ENCODE results near the gene LPP. TPM values are rescaled to one million over a fixed set of nuclear protein-coding genes. Genes with fewer than 3 reads are reported as not detected.

Gene LPP
- total RNA-seq, 1 donor from 2014 or later = 14.2 TPM

DNA sequence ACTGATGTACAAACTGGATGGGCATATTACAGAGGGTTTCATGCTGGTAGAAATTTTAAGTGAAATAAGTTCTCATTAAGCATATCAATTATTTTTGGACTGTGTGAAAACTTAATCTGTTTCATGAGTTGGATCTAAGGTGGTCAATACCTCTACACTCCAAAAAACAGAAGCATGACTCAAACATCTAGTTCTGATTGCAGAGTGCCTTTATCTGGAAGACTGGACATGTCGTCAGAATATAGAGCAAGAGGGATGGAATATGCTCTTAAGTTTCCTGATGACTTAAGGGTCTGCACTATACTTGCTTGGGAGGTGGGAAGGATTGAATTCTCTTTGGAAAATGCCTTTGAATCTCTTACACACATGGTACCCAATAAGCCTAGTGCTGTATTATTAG is 138.3 kb downstream of the LPP start:
- TF ChIP-seq, protein P1, sequence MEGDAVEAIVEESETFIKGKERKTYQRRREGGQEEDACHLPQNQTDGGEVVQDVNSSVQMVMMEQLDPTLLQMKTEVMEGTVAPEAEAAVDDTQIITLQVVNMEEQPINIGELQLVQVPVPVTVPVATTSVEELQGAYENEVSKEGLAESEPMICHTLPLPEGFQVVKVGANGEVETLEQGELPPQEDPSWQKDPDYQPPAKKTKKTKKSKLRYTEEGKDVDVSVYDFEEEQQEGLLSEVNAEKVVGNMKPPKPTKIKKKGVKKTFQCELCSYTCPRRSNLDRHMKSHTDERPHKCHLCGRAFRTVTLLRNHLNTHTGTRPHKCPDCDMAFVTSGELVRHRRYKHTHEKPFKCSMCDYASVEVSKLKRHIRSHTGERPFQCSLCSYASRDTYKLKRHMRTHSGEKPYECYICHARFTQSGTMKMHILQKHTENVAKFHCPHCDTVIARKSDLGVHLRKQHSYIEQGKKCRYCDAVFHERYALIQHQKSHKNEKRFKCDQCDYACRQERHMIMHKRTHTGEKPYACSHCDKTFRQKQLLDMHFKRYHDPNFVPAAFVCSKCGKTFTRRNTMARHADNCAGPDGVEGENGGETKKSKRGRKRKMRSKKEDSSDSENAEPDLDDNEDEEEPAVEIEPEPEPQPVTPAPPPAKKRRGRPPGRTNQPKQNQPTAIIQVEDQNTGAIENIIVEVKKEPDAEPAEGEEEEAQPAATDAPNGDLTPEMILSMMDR (IDR thresholded peaks at IDR 0.05; ENCODE audit: insufficient read depth, low read length, severe bottlenecking) = no peak
- H3K36me3 ChIP-seq (ENCODE audit: control insufficient read depth, insufficient read depth, low read length) = no peaks in the 10 kb centered on the region
- H3K27me3 ChIP-seq (ENCODE audit: control insufficient read depth, insufficient read depth, low read length) = no peaks in the 10 kb centered on the region
- no peak overlapping the region for H3K4me3 ChIP-seq (ENCODE audit: low read depth, low read length)
- FAIRE-seq (no peak), DNase-seq (ENCODE audit: low read depth) (no peak)

DNA sequence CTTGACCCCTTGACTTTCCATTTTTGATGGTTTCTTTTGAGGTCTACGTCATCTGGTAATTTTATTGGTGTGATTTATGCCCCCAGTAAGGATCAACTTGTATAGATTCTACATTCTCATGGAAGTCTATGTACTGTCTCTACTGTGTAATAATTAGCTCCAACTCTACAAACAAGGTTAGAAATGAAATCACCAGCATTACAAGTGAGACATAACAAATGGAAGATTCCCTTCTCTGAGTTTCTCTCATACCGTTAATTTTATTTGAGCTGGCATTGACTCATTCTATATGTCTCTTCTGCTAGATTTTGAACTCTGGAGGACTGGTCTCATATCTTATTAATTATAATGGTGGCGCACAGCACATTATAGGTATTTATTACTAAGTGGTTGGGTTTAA is 138.9 kb downstream of the LPP start:
- DNase-seq (ENCODE audit: low read depth) (no peak), FAIRE-seq (no peak)
- TF ChIP-seq, protein P1 (IDR thresholded peaks at IDR 0.05; ENCODE audit: insufficient read depth, low read length, severe bottlenecking) = no peak
- Histone ChIP-seq H3K36me3 (ENCODE audit: control insufficient read depth, insufficient read depth, low read length) (no peaks in the 10 kb centered on the region), H3K27me3 (ENCODE audit: control insufficient read depth, insufficient read depth, low read length) (no peaks in the 10 kb centered on the region), H3K4me3 (ENCODE audit: low read depth, low read length) (no peak overlapping the region)

DNA sequence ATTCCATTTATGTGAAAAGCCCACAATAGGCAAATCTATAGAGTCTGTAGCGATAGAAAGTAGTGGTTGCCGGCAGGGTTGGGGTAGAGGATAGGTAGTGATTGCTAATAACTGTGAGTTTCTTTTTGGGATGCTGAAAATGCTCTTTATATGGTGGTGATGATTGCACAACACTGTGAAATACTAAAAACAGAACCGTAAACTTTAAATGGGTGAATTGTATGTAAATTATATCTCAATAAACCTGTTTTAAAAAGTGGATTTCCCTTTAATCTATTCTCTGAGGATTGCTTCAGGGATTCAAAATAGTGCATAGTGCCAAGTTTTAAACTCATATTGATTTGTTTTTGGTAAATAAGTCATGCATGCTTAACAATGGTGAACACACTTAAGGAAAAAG is 140.2 kb downstream of the LPP start:
- Histone ChIP-seq H3K36me3 (ENCODE audit: control insufficient read depth, insufficient read depth, low read length) (no peaks in the 10 kb centered on the region), H3K4me3 (ENCODE audit: low read depth, low read length) (no peak overlapping the region), H3K27me3 (ENCODE audit: control insufficient read depth, insufficient read depth, low read length) (no peaks in the 10 kb centered on the region)
- TF ChIP-seq, protein P1 (IDR thresholded peaks at IDR 0.05; ENCODE audit: insufficient read depth, low read length, severe bottlenecking) = no peak
- no peak for DNase-seq (ENCODE audit: low read depth)
- no peak for FAIRE-seq

DNA sequence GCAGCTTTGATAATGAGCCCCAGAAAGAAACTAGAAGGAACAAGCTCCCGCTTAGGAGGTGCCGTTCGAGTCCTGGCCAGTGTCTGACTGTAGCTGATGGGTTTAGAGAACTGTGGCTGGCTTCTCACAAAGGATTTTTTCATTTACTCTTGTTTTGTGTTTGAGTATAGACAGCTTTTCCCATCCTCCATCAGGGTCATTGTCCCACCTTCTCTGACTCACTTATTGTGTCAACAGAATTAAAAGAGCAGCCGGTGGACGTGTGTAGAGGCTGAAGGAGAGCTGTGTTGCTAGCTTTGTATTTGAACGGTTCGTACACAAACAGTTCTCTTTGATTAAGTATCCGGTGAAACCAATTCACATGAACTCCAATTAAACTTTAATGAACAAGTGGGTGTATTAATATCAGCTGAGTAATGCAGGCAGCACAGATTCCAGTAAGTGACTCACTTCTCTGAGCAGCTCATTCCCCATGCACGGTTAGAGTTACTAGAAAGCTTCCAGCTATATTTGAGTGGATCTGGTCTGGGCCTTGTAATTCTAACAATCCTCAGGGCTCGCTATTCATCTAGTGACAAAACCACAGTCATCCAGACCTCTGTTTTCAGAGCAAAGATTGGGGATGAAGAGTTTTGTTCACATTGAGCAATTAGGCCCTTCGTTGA is 141.0 kb downstream of the LPP start:
- DNase-seq (ENCODE audit: low read depth) (peak; percentile 92), FAIRE-seq (no peak)
- Histone ChIP-seq H3K27me3 (ENCODE audit: control insufficient read depth, insufficient read depth, low read length) (no peaks in the 10 kb centered on the region), H3K4me3 (ENCODE audit: low read depth, low read length) (no peak overlapping the region), H3K36me3 (ENCODE audit: control insufficient read depth, insufficient read depth, low read length) (peaks cover 1% of the 10 kb centered on the region)
- TF ChIP-seq, protein P1 (IDR thresholded peaks at IDR 0.05; ENCODE audit: insufficient read depth, low read length, severe bottlenecking) = no peak

DNA sequence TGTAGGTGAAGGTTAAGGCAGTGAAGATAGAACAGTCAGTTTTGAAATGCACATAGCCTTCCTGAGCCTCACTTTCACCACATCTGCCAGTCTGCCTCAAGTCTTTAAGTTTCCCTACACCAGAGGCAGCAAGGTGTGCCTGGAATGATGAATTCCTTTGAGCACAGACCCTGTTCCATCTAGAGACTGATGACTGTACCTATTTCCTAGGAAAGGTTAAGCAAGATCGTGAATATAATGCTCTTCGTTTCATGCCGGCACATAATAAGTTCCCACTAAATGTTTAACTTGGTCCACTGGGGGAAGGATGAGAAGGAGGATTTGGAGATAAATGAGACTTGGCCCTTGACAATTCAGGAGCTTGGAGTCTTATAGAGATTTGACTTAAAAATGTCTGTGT is 141.9 kb downstream of the LPP start:
- DNase-seq (ENCODE audit: low read depth) (peak; percentile 40), FAIRE-seq (no peak)
- H3K27me3 ChIP-seq (ENCODE audit: control insufficient read depth, insufficient read depth, low read length) = no peaks in the 10 kb centered on the region
- H3K4me3 ChIP-seq (ENCODE audit: low read depth, low read length) = no peak overlapping the region
- peaks cover 1% of the 10 kb centered on the region for H3K36me3 ChIP-seq (ENCODE audit: control insufficient read depth, insufficient read depth, low read length)
- TF ChIP-seq, protein P1 (IDR thresholded peaks at IDR 0.05; ENCODE audit: insufficient read depth, low read length, severe bottlenecking) = no peak
